Glomerular endothelial cell (primary cell): Measurements from ENCODE around the gene LRRC49. TPM values are rescaled to one million over a fixed set of nuclear protein-coding genes. Genes with fewer than 3 reads are reported as not detected.

Source experiments
- DNase-seq: peaks from one replicate; pipeline ENCODE4 v3.0.0-alpha.2; 2011; ENCODE audit warnings: low read depth, low spot score; ENCODE audit errors: extremely low read depth
- total RNA-seq: library from RNA; depleted of rRNA; stranded (reverse); fragments of >200 nt; gene quantifications from 2 replicates; pipeline ENCODE4 v1.2.3, GENCODE V29; 2015

Gene LRRC49
- total RNA-seq, 1 donor from 2014 or later: 6.7 TPM

GRCh38 chr15:71048913-71049675 lies 156.5 kb downstream of the LRRC49 start:
- no peak for DNase-seq

GRCh38 chr15:71049706-71050422 lies 157.2 kb downstream of the LRRC49 start:
- DNase-seq: no peak

GRCh38 chr15:71050461-71050860 lies 157.8 kb downstream of the LRRC49 start:
- DNase-seq: no peak

- no peak for DNase-seq
Measured at GRCh38 chr15:71051539-71051938, 158.9 kb downstream of the LRRC49 start.

GRCh38 chr15:71052356-71052755 lies 159.7 kb downstream of the LRRC49 start:
- DNase-seq: no peak

- DNase-seq: no peak
Measured at GRCh38 chr15:71054286-71054952, 161.8 kb downstream of the LRRC49 start.

- DNase-seq: no peak
Measured at GRCh38 chr15:71055461-71055860, 162.8 kb downstream of the LRRC49 start.

- no peak for DNase-seq
Measured at GRCh38 chr15:71056111-71056510, 163.5 kb downstream of the LRRC49 start.

- DNase-seq: no peak
Measured at GRCh38 chr15:71057143-71057542, 164.5 kb downstream of the LRRC49 start.

- no peak for DNase-seq
Measured at GRCh38 chr15:71057581-71057980, 165.0 kb downstream of the LRRC49 start.

GRCh38 chr15:71060983-71061382 lies 168.4 kb downstream of the LRRC49 start:
- no peak for DNase-seq

- DNase-seq: no peak
Measured at GRCh38 chr15:71066983-71067382, 174.4 kb downstream of the LRRC49 start.

- DNase-seq: no peak
Measured at GRCh38 chr15:71069693-71070092, 177.1 kb downstream of the LRRC49 start.

GRCh38 chr15:71071529-71071928 lies 178.9 kb downstream of the LRRC49 start:
- DNase-seq: no peak

- no peak for DNase-seq
Measured at GRCh38 chr15:71072423-71072822, 179.8 kb downstream of the LRRC49 start.

- no peak for DNase-seq
Measured at GRCh38 chr15:71078506-71079207, 186.0 kb downstream of the LRRC49 start.

GRCh38 chr15:71079208-71080044 lies 186.8 kb downstream of the LRRC49 start:
- DNase-seq: no peak

- no peak for DNase-seq
Measured at GRCh38 chr15:71080166-71080565, 187.5 kb downstream of the LRRC49 start.

GRCh38 chr15:71080705-71081104 lies 188.1 kb downstream of the LRRC49 start:
- DNase-seq: no peak

GRCh38 chr15:71082803-71083202 lies 190.2 kb downstream of the LRRC49 start:
- no peak for DNase-seq
